ENCODE results near the gene BCKDK. TPM values are rescaled to one million over a fixed set of nuclear protein-coding genes. Genes with fewer than 3 reads are reported as not detected.
"Not testable (repeated sequence)": the region's sequence is repeated elsewhere in the genome, so short reads cannot be mapped to it uniquely, and the experiment has no call there.

The BCKDK gene
- total and polyA plus RNA-seq, 2 of the 8 experiments (the other 6 are each of a cell fraction or from before 2014, with no cell fraction given), result 49.6 to 77.1 TPM

GRCh38 chr16:31150976-31151375 lies 42.8 kb downstream of the BCKDK start:
- not testable (repeated sequence) for H4K8ac ChIP-seq (ENCODE audit: extremely low read depth, insufficient read depth, low read length); H3K27ac ChIP-seq (ENCODE audit: low read depth, low read length); H2BK20ac ChIP-seq (ENCODE audit: low read length); H3K79me2 ChIP-seq (ENCODE audit: control insufficient read depth in 1 of 2, insufficient read depth in 2 of 2, low read length in 2 of 2); H2AK5ac ChIP-seq (ENCODE audit: low read depth, low read length); H3K4me3 ChIP-seq (ENCODE audit: extremely low read depth in 1 of 4, insufficient read depth in 2 of 4, low read depth in 3 of 4, low read length in 4 of 4); DNase-seq (ENCODE audit: low read depth in 1 of 2, low spot score in 2 of 2); H3K79me1 ChIP-seq (ENCODE audit: low read depth, low read length); H2BK5ac ChIP-seq (ENCODE audit: low read depth, low read length); H3K23ac ChIP-seq (ENCODE audit: insufficient read length); H3K36me3 ChIP-seq (ENCODE audit: control insufficient read depth in 2 of 4, insufficient read depth in 4 of 4, low read length in 3 of 4); H3K56ac ChIP-seq (replicated peaks; ENCODE audit: insufficient read length, low read depth, low read length); H2AFZ ChIP-seq (ENCODE audit: low read length); H2BK120ac ChIP-seq (replicated peaks; ENCODE audit: low read depth, low read length); H3K14ac ChIP-seq (ENCODE audit: insufficient read length); H2BK15ac ChIP-seq (ENCODE audit: low read length); H2BK12ac ChIP-seq (ENCODE audit: low read depth, low read length); H4K91ac ChIP-seq (replicated peaks; ENCODE audit: insufficient read length, low read length); H3K18ac ChIP-seq (ENCODE audit: extremely low read depth, low read length); H3K23me2 ChIP-seq (ENCODE audit: low read depth, low read length); H4K5ac ChIP-seq (ENCODE audit: insufficient read length, low read depth, low read length); H3K9me3 ChIP-seq (ENCODE audit: insufficient read depth in 2 of 2, low read depth in 1 of 2, low read length in 1 of 2); H3K4ac ChIP-seq (replicated peaks; ENCODE audit: insufficient read length, low read depth, low read length); H3K4me2 ChIP-seq (ENCODE audit: insufficient read depth in 1 of 2, low read depth in 2 of 2, low read length in 2 of 2); H4K20me1 ChIP-seq (replicated peaks in 1 of 2; ENCODE audit: control insufficient read depth in 1 of 2, insufficient read depth in 2 of 2, low read length in 2 of 2); H3K9ac ChIP-seq (replicated peaks in 1 of 4; ENCODE audit: extremely low read depth in 1 of 4, low read depth in 3 of 4, low read length in 3 of 4); FAIRE-seq
- 88% methylated on average over 5 of the region's 6 CpGs; no CpG with 5 or more reads in 1 of the 2 experiments for WGBS, 2 experiments (ENCODE audit: extremely low coverage in 1 of 2, insufficient coverage in 1 of 2, insufficient read length in 1 of 2, insufficient replicate concordance in 2 of 2, low coverage in 1 of 2, low lambda C conversion rate in 2 of 2, missing lambda C conversion rate in 1 of 2)
- Histone ChIP-seq H3K27me3 (replicated peaks in 1 of 4; ENCODE audit: control insufficient read depth in 3 of 4, extremely low read depth in 1 of 4, insufficient read depth in 3 of 4, low read length in 3 of 4) (peaks cover 0 to 11% (median 5%) of the 10 kb centered on the region in 4 experiments; a peak in 4 of 7 replicates), H3K4me1 (replicated peaks in 1 of 4; ENCODE audit: control insufficient read depth in 3 of 4, insufficient read depth in 4 of 4, low read length in 3 of 4) (peaks cover 0 to 18% (median 4%) of the 10 kb centered on the region in 4 experiments; a peak in 5 of 7 replicates)
- ChIA-PET CTCF (ENCODE audit: partially characterized antibody) (interaction anchor here (1.0 to 1.3 kb wide), 3 partner anchors 8 to 73 kb away, joined by 3 to 6 read pairs (median 4); no protein-coding TSS in a partner anchor), POLR2A (ENCODE audit: partially characterized antibody) (interaction anchor here (0.5 to 34.9 kb wide), 6 partner anchors 9 to 47 kb away, joined by 3 to 713 read pairs (median 4); partner anchors contain the start of genes BCKDK, FUS, KAT8 and PRSS8)
